Measurements from ENCODE around the gene USHBP1. TPM values are rescaled to one million over a fixed set of nuclear protein-coding genes. Genes with fewer than 3 reads are reported as not detected.

USHBP1 gene
- total and polyA plus RNA-seq, 2 of the 13 experiments (the other 11 are each of a cell fraction or from before 2014, with no cell fraction given) = 0.15 to 1.5 TPM

DNA sequence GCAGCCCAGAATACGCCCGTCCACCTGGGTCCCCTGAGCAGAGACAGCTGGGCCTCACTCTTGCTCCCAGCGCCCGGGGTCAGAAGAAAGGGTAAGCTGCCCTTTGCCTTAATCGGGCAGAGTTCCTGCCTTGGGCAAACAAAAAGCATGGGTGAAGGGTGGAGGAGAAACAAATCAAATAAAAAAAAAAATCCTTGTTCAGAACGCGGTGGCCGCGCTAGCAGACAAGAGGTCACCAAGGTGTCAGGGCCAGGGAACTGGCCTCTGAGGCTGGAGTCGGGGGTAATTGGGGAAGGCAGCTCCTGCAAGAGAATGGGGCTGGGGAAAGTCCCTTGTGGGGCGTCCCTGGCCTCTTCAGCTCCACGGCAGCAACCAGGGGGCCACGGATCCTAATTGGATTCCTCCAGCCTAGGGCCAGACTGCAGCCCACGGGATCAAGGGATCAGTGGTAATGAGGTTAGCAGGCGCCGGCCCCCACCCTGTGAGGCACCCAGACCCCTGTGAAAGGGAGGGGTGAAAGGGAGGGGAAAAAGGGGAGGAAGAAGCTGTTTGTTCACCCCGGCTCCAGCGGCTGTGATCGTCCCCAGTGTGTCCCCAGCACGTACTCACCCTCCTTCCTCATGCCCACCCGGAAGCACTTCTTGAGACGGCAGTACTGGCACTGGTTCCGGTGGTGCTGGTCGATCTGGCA lies 24.3 kb downstream of the USHBP1 start (continued):
- TF ChIP-seq AFF4 (CRISPR knock-in tag; IDR thresholded peaks at IDR 0.05) (no peak), KAT7 (CRISPR knock-in tag; IDR thresholded peaks at IDR 0.05; ENCODE audit: borderline replicate concordance) (no peak), KDM1A (CRISPR knock-in tag; IDR thresholded peaks at IDR 0.05) (no peak), SRF (IDR thresholded peaks at IDR 0.05; ENCODE audit: low read depth, low read length) (peak; percentile 57; the same call in 1 of the 2 replicates), CCDC6 (CRISPR knock-in tag; IDR thresholded peaks at IDR 0.05) (0 out of 2 replicates have a peak, but pooled peaks have one; percentile 28), SAP130 (CRISPR knock-in tag; IDR thresholded peaks at IDR 0.05; ENCODE audit: low read depth) (peak; percentile 59), SRY (CRISPR knock-in tag; IDR thresholded peaks at IDR 0.05) (no peak), GMEB2 (CRISPR knock-in tag; IDR thresholded peaks at IDR 0.05; ENCODE audit: low read depth) (no peak), ZNF841 (CRISPR knock-in tag; IDR thresholded peaks at IDR 0.05; ENCODE audit: borderline replicate concordance) (no peak), ZNF446 (CRISPR knock-in tag; IDR thresholded peaks at IDR 0.05) (0 out of 2 replicates have a peak, but pooled peaks have one; percentile 41), GLMP (CRISPR knock-in tag; IDR thresholded peaks at IDR 0.05; ENCODE audit: borderline replicate concordance) (no peak), IKZF4 (CRISPR knock-in tag; IDR thresholded peaks at IDR 0.05; ENCODE audit: borderline replicate concordance, low read depth, not compliant biosample characterization) (no peak), NR2F1 (CRISPR knock-in tag; IDR thresholded peaks at IDR 0.05) (peak; percentile 62 to 67; a peak in 3 of 4 replicates)
- TF ChIP-seq, protein P1, sequence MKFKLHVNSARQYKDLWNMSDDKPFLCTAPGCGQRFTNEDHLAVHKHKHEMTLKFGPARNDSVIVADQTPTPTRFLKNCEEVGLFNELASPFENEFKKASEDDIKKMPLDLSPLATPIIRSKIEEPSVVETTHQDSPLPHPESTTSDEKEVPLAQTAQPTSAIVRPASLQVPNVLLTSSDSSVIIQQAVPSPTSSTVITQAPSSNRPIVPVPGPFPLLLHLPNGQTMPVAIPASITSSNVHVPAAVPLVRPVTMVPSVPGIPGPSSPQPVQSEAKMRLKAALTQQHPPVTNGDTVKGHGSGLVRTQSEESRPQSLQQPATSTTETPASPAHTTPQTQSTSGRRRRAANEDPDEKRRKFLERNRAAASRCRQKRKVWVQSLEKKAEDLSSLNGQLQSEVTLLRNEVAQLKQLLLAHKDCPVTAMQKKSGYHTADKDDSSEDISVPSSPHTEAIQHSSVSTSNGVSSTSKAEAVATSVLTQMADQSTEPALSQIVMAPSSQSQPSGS (CRISPR knock-in tag; IDR thresholded peaks at IDR 0.05) = peak; percentile 41; the same call in 1 of the 2 replicates
- TF ChIP-seq, protein P2, sequence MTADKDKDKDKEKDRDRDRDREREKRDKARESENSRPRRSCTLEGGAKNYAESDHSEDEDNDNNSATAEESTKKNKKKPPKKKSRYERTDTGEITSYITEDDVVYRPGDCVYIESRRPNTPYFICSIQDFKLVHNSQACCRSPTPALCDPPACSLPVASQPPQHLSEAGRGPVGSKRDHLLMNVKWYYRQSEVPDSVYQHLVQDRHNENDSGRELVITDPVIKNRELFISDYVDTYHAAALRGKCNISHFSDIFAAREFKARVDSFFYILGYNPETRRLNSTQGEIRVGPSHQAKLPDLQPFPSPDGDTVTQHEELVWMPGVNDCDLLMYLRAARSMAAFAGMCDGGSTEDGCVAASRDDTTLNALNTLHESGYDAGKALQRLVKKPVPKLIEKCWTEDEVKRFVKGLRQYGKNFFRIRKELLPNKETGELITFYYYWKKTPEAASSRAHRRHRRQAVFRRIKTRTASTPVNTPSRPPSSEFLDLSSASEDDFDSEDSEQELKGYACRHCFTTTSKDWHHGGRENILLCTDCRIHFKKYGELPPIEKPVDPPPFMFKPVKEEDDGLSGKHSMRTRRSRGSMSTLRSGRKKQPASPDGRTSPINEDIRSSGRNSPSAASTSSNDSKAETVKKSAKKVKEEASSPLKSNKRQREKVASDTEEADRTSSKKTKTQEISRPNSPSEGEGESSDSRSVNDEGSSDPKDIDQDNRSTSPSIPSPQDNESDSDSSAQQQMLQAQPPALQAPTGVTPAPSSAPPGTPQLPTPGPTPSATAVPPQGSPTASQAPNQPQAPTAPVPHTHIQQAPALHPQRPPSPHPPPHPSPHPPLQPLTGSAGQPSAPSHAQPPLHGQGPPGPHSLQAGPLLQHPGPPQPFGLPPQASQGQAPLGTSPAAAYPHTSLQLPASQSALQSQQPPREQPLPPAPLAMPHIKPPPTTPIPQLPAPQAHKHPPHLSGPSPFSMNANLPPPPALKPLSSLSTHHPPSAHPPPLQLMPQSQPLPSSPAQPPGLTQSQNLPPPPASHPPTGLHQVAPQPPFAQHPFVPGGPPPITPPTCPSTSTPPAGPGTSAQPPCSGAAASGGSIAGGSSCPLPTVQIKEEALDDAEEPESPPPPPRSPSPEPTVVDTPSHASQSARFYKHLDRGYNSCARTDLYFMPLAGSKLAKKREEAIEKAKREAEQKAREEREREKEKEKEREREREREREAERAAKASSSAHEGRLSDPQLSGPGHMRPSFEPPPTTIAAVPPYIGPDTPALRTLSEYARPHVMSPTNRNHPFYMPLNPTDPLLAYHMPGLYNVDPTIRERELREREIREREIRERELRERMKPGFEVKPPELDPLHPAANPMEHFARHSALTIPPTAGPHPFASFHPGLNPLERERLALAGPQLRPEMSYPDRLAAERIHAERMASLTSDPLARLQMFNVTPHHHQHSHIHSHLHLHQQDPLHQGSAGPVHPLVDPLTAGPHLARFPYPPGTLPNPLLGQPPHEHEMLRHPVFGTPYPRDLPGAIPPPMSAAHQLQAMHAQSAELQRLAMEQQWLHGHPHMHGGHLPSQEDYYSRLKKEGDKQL (CRISPR knock-in tag; IDR thresholded peaks at IDR 0.05; ENCODE audit: low read depth) = no peak

Measured in HepG2 (cell line).